GM18867 (cell line): Measurements from ENCODE around the gene GRIN3B.
"Not testable (repeated sequence)": the region's sequence is repeated elsewhere in the genome, so short reads cannot be mapped to it uniquely, and the experiment has no call there.

Experiments used
- ATAC-seq: cut with Tn5 transposase; IDR thresholded peaks from one replicate; pipeline ENCODE4 v1.9.1; 2021; ENCODE audit warnings: mild to moderate bottlenecking, moderate library complexity; ENCODE audit not compliant: unreplicated experiment

Gene GRIN3B, protein sequence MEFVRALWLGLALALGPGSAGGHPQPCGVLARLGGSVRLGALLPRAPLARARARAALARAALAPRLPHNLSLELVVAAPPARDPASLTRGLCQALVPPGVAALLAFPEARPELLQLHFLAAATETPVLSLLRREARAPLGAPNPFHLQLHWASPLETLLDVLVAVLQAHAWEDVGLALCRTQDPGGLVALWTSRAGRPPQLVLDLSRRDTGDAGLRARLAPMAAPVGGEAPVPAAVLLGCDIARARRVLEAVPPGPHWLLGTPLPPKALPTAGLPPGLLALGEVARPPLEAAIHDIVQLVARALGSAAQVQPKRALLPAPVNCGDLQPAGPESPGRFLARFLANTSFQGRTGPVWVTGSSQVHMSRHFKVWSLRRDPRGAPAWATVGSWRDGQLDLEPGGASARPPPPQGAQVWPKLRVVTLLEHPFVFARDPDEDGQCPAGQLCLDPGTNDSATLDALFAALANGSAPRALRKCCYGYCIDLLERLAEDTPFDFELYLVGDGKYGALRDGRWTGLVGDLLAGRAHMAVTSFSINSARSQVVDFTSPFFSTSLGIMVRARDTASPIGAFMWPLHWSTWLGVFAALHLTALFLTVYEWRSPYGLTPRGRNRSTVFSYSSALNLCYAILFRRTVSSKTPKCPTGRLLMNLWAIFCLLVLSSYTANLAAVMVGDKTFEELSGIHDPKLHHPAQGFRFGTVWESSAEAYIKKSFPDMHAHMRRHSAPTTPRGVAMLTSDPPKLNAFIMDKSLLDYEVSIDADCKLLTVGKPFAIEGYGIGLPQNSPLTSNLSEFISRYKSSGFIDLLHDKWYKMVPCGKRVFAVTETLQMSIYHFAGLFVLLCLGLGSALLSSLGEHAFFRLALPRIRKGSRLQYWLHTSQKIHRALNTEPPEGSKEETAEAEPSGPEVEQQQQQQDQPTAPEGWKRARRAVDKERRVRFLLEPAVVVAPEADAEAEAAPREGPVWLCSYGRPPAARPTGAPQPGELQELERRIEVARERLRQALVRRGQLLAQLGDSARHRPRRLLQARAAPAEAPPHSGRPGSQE

GRCh38 chr19:1000095-1000494 lies at the start of gene GRIN3B:
GRIN3B (plus strand) TSS chr19:1000419; CDS start chr19:1000438, 19 bp downstream.
- ATAC-seq: no peak

GRCh38 chr19:952049-952679 lies 48.1 kb upstream of the GRIN3B start:
- no peak for ATAC-seq

GRCh38 chr19:952680-953444 lies 47.4 kb upstream of the GRIN3B start:
- ATAC-seq: no peak

GRCh38 chr19:953445-954271 lies 46.6 kb upstream of the GRIN3B start:
- ATAC-seq: no peak

GRCh38 chr19:954272-954671 lies 45.9 kb upstream of the GRIN3B start:
- ATAC-seq: no peak

GRCh38 chr19:954672-955494 lies 45.3 kb upstream of the GRIN3B start:
- ATAC-seq: peak; percentile 72

DNA sequence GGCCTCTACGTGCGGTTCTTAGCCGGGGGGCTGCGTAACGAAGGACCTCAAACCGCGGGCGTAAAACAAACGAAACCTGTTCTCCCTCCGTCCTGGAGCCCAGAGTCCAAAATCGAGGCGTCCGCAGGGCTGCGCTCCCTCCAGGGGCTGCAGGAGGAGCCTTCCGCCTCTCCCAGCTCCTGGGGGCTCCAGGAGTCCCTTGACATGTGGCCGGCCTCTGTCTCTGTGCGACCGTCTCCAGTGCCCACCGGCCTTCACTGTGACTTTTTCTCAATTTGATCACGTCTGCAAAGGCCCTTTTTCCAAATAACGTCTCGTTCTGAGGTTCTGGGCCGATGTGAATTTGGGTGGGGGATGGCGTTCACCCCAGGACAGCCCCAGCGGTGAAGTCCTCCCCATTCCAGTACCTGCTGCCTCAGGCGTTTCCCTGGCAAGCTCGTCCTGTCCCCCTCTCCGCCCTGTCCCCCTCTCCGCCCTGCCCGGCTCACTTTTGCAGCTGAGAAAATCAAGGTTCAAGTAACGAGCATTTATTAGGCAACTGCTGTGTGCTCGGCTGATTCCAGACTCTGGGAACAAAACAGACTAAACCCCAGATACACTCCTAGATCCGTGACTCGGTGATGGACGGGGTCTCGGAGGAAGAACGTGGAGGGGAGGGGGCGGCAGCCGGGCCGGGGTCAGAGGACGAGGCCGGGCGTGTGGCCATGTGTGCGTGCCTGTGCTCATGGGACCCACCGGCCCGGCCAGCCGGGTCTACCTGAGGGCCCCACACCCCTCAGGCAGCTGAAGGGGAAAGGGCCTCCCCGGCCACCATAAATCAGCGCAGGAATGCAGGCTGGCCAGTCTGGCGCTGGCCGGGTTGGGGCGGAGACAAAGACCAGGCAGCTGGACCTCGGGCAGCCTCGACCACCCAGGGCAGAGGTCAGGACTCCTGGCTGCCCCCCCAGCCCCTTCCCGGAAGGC lies 44.1 kb upstream of the GRIN3B start:
- ATAC-seq: no peak

DNA sequence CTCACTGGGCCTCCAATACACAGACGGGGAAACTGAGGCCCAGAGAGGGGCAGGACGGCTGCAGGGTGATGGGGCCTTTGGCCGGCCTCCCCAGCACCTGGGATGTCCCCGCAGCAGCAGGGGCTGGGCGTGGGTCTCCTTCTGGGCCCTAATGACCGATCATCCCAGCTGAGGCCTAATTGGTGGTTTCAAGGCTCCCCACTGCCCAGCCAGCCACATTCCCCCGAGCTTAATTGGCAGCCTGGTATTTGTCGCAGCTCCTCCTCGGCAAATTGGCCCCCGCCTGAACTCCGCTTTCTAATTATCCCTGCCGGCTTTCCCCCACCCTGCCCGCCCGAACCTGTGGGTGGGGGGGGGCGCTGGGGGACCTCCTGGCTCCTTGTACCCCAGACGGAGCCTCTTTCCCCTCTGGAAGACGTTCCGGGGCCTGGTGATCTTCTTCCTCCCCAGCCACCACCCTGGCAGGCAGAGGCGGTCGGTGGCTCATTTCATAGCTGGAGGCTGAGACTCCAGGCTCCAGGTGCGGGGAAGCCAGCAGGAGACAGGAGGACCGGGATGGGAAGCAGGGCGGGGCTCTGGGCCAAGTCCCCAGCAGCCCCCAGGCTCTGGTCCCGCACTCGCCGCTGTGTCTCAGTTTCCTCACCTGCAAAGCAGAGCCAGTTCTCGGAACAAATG lies 43.3 kb upstream of the GRIN3B start:
- ATAC-seq: no peak

DNA sequence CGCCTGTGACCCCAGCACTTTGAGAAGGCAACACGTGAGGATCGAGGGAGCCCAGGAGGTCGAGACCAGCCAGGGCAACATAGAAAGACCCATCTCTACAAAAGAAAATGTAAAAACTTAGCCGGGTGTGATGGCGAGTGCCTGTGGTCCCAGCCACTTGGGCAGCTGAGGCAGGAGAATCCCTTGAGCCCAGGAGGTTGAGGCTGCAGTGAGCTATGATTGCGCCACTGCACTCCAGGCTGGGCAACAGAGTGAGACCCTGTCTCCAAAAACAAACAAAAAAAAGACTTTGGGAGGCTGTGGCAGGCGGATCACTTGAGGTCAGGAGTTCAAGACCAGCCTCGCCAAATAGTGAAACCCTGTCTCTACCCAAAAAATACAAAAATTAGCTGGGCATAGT lies 42.6 kb upstream of the GRIN3B start:
- ATAC-seq: not testable (repeated sequence)

- no peak for ATAC-seq
Observed at GRCh38 chr19:958967-959855, 41.0 kb upstream of the GRIN3B start.

GRCh38 chr19:960020-960419 lies 40.2 kb upstream of the GRIN3B start:
- no peak for ATAC-seq

GRCh38 chr19:960601-960938 lies 39.6 kb upstream of the GRIN3B start:
- ATAC-seq: no peak

DNA sequence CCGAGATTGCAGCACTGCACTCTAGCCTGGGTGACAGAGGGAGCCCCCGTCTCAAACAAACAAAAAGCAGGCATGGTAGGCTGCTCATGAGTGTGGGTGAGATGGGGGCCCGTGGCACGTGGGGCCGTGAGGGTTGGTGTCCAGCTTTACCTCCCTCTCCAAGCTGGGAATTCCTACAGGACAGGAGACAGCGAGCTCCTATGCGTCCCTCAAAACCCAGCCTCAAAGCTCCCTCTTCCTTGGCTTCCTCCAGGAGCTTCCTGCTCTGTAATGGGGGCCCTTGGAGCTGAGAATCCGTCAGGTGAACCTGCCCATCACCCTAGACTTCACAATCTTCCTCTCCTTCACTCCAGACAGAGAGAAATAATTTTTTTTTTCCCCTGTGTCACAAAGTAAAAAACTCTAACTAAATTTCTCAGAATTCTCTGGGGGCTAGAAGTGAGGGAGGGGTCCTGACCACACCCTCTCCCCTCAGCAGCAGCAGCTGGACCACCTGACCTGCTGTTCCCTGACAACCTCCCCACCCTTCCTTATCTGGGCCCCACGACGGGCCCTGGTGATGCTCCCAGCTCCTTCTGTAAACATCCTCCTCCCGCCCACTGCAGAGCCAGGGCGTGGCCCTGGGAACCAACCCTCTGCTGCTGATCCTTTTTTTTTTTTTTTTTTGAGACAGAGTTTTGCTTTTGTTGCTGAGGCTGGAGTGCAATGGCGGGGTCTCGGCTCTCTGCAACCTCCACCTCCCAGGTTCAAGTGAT lies 38.2 kb upstream of the GRIN3B start:
- no peak for ATAC-seq

DNA sequence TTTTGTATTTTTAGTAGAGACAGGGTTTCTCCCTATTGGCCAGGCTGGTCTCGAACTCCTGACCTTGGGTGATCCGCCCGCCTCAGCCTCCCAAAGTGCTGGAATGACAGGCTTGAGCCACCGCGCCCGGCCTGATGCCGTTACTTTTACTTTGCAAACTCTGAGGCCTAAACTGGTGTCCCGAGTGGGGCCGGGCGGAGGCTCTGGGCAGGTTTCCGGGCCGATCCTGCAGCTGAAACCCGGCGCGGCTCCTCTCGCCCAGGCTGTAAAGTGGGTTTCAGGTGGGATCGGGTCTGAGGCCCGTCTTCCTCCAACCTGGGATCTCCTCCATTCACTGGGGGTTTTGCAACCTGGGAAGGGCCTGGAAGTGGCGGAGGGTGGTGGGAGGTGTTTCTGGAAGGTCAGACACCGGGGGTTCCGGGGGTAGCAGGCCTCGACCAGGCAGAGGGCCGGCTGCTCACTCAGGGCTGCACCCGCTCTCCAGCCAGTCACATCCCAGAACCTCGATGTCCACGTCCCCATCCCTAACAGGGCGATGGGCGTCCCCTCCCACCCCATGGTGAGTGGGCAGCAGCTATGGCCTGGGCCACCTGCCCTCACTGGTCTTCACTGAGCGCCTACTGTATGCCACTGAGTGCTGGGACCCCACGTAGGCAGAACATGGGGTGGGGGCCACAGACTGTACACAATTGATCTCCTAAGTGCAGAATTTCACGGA lies 37.4 kb upstream of the GRIN3B start:
- ATAC-seq: no peak

DNA sequence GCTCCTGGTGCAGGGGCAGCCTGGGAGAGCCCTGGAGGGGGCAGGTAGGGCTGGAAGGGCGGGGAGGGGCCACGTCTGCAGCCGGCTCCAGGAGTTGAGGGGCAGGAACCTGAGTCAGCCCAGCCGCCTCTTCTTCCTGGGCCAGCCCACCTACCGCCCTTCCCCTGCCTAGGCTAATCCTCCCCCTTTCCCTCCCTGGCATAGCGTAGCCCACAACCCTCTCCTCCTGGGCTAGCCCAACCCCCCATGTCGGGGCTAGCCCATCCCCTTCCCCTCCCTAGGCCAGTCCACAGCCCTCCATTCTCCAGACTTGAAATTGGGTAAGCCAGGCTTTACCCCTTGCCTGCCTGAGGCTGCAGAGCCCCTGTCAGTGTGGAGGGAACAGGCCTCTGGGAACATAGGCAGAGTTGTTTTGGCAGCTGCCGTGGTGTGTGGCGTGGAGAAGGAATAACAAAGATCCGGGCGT lies 36.7 kb upstream of the GRIN3B start:
- no peak for ATAC-seq
